Skeletal muscle satellite cell (primary cell): Measurements from ENCODE around the gene RANBP9.

Experiments
- H3K27me3 ChIP-seq: 2 replicates; pipeline ENCODE4 v1.7.0; 2013; ENCODE audit warnings: low read length; ENCODE audit not compliant: control insufficient read depth, insufficient read depth
- H3K36me3 ChIP-seq: 2 replicates; pipeline ENCODE4 v1.7.0; 2013; ENCODE audit warnings: mild to moderate bottlenecking, control low read depth, low read length; ENCODE audit not compliant: insufficient read depth
- H3K4me1 ChIP-seq: 2 replicates; pipeline ENCODE4 v1.7.0; 2013; ENCODE audit warnings: low read length; ENCODE audit not compliant: control insufficient read depth, insufficient read depth
- H3K4me2 ChIP-seq: 2 replicates; pipeline ENCODE4 v1.7.0; 2013; ENCODE audit warnings: mild to moderate bottlenecking, low read length
- H3K4me3 ChIP-seq: 2 replicates; pipeline ENCODE4 v1.7.0; 2013; ENCODE audit warnings: low read length
- H3K9ac ChIP-seq: 2 replicates; pipeline ENCODE4 v1.7.0; 2013; ENCODE audit warnings: mild to moderate bottlenecking, low read depth, low read length, moderate library complexity
- H3K9me3 ChIP-seq: replicated peaks from 2 replicates; pipeline ENCODE4 v1.7.0; 2013; ENCODE audit warnings: mild to moderate bottlenecking, control low read depth, low read length

RANBP9 gene

GRCh38 chr6:13709689-13710551, 1.7 kb downstream of the RANBP9 start:
- Histone ChIP-seq H3K27me3 (no peaks in the 10 kb centered on the region), H3K36me3 (no peaks in the 10 kb centered on the region), H3K9me3 (no peaks in the 10 kb centered on the region), H3K4me1 (peaks cover 24% of the 10 kb centered on the region), H3K4me2 (peak overlapping the region; percentile 83), H3K4me3 (peak overlapping the region; percentile 92), H3K9ac (peak overlapping the region; percentile 91)

GRCh38 chr6:13708736-13709135, 2.9 kb downstream of the RANBP9 start:
- Histone ChIP-seq H3K27me3 (no peaks in the 10 kb centered on the region), H3K4me1 (peaks cover 28% of the 10 kb centered on the region), H3K9me3 (no peaks in the 10 kb centered on the region), H3K4me2 (peak overlapping the region; percentile 83), H3K9ac (peak overlapping the region; percentile 91), H3K4me3 (peak overlapping the region; percentile 92), H3K36me3 (no peaks in the 10 kb centered on the region)

- no peaks in the 10 kb centered on the region for H3K36me3 ChIP-seq
- H3K9me3 ChIP-seq = no peaks in the 10 kb centered on the region
- no peak overlapping the region for H3K9ac ChIP-seq
- H3K4me1 ChIP-seq = peaks cover 17% of the 10 kb centered on the region
- H3K4me3 ChIP-seq = no peak overlapping the region
- H3K27me3 ChIP-seq = no peaks in the 10 kb centered on the region
- H3K4me2 ChIP-seq = no peak overlapping the region
These were observed 8.1 kb downstream of the RANBP9 start for GRCh38 chr6:13703496-13703895.

GRCh38 chr6:13702809-13703302, 8.8 kb downstream of the RANBP9 start:
- peaks cover 14% of the 10 kb centered on the region for H3K4me1 ChIP-seq
- no peaks in the 10 kb centered on the region for H3K27me3 ChIP-seq
- H3K9me3 ChIP-seq = no peaks in the 10 kb centered on the region
- H3K36me3 ChIP-seq = no peaks in the 10 kb centered on the region
- no peak overlapping the region for H3K9ac ChIP-seq
- no peak overlapping the region for H3K4me3 ChIP-seq
- H3K4me2 ChIP-seq = no peak overlapping the region

GRCh38 chr6:13700232-13700631, 11.4 kb downstream of the RANBP9 start:
- Histone ChIP-seq H3K9me3 (no peaks in the 10 kb centered on the region), H3K4me1 (peaks cover 38% of the 10 kb centered on the region), H3K9ac (no peak overlapping the region), H3K4me3 (no peak overlapping the region), H3K4me2 (no peak overlapping the region), H3K27me3 (no peaks in the 10 kb centered on the region), H3K36me3 (no peaks in the 10 kb centered on the region)

GRCh38 chr6:13698715-13699114, 12.9 kb downstream of the RANBP9 start:
- H3K4me2 ChIP-seq = no peak overlapping the region
- peaks cover 38% of the 10 kb centered on the region for H3K4me1 ChIP-seq
- no peak overlapping the region for H3K4me3 ChIP-seq

GRCh38 chr6:13697857-13698256, 13.8 kb downstream of the RANBP9 start:
- Histone ChIP-seq H3K4me2 (no peak overlapping the region), H3K36me3 (no peaks in the 10 kb centered on the region), H3K27me3 (no peaks in the 10 kb centered on the region), H3K4me1 (peaks cover 37% of the 10 kb centered on the region), H3K9ac (no peak overlapping the region), H3K4me3 (no peak overlapping the region), H3K9me3 (no peaks in the 10 kb centered on the region)

More at GRCh38 chr6:13698715-13699114, 12.9 kb downstream of the RANBP9 start:
- H3K9me3 ChIP-seq = no peaks in the 10 kb centered on the region
- H3K27me3 ChIP-seq = no peaks in the 10 kb centered on the region
- H3K36me3 ChIP-seq = no peaks in the 10 kb centered on the region
- H3K9ac ChIP-seq = no peak overlapping the region

- Histone ChIP-seq H3K4me3 (no peak overlapping the region), H3K27me3 (no peaks in the 10 kb centered on the region), H3K9ac (peak overlapping the region; percentile 15), H3K9me3 (no peaks in the 10 kb centered on the region), H3K36me3 (no peaks in the 10 kb centered on the region), H3K4me2 (peak overlapping the region; percentile 21), H3K4me1 (peaks cover 37% of the 10 kb centered on the region)
These were observed 15.4 kb downstream of the RANBP9 start for GRCh38 chr6:13696226-13696625.

GRCh38 chr6:13695252-13695651, 16.4 kb downstream of the RANBP9 start:
- Histone ChIP-seq H3K9ac (no peak overlapping the region), H3K9me3 (no peaks in the 10 kb centered on the region), H3K4me1 (peaks cover 37% of the 10 kb centered on the region), H3K4me3 (no peak overlapping the region), H3K4me2 (no peak overlapping the region), H3K27me3 (no peaks in the 10 kb centered on the region), H3K36me3 (no peaks in the 10 kb centered on the region)

GRCh38 chr6:13694562-13694961, 17.1 kb downstream of the RANBP9 start:
- Histone ChIP-seq H3K4me3 (no peak overlapping the region), H3K9ac (no peak overlapping the region), H3K9me3 (no peaks in the 10 kb centered on the region), H3K4me1 (peaks cover 37% of the 10 kb centered on the region), H3K36me3 (no peaks in the 10 kb centered on the region), H3K27me3 (no peaks in the 10 kb centered on the region), H3K4me2 (no peak overlapping the region)

- H3K4me1 ChIP-seq = no peaks in the 10 kb centered on the region
These were observed 22.0 kb downstream of the RANBP9 start for GRCh38 chr6:13689511-13690256.

More at GRCh38 chr6:13689511-13690256, 22.0 kb downstream of the RANBP9 start:
- H3K4me2 ChIP-seq = no peak overlapping the region
- no peak overlapping the region for H3K4me3 ChIP-seq
- no peak overlapping the region for H3K9ac ChIP-seq
- H3K9me3 ChIP-seq = no peaks in the 10 kb centered on the region
- H3K27me3 ChIP-seq = no peaks in the 10 kb centered on the region
- H3K36me3 ChIP-seq = no peaks in the 10 kb centered on the region
